GM12801 (cell line): ENCODE measurements around the gene SLC39A12.

Source experiments
- CTCF ChIP-seq: IDR thresholded peaks from one replicate; pipeline ENCODE4 v1.5.1; 2011; ENCODE audit warnings: control low read depth; ENCODE audit not compliant: insufficient read length; ENCODE audit errors: extremely low read depth

SLC39A12 gene

GRCh38 chr10:17951868-17952371, at the start of gene SLC39A12:
SLC39A12 (plus strand) TSS chr10:17951918; CDS start chr10:17953277, 1,359 bp downstream.
- TF ChIP-seq CTCF = no peak

GRCh38 chr10:17904564-17904963, 47.2 kb upstream of the SLC39A12 start:
- no peak for TF ChIP-seq CTCF

- no peak for TF ChIP-seq CTCF
These were observed 46.2 kb upstream of the SLC39A12 start for GRCh38 chr10:17905491-17905890.

GRCh38 chr10:17906002-17906401, 45.7 kb upstream of the SLC39A12 start:
- TF ChIP-seq CTCF = no peak

- no peak for TF ChIP-seq CTCF
These were observed 44.1 kb upstream of the SLC39A12 start for GRCh38 chr10:17907641-17908040.

- TF ChIP-seq CTCF = no peak
These were observed 41.5 kb upstream of the SLC39A12 start for GRCh38 chr10:17910125-17910789.

- TF ChIP-seq CTCF = no peak
These were observed 39.0 kb upstream of the SLC39A12 start for GRCh38 chr10:17912754-17913153.

GRCh38 chr10:17913604-17914003, 38.1 kb upstream of the SLC39A12 start:
- TF ChIP-seq CTCF = no peak
